Right atrium auricular region (tissue), 2 donors: Measurements from ENCODE around the gene LPP. TPM values are rescaled to one million over a fixed set of nuclear protein-coding genes. Genes with fewer than 3 reads are reported as not detected.

Experiments used
- DNase-seq: peaks from one replicate; pipeline ENCODE4 v3.0.0-alpha.2; 2019; ENCODE audit warnings: low spot score
- H3K27ac ChIP-seq, 2 donors: fragments of 200-600 bp; sonication (generic); 1 replicate in 1 of 2; 2 replicates in 1 of 2; pipeline ENCODE4 v1.5.1; 2016 to 2019
- H3K27me3 ChIP-seq, 2 donors: fragments of 200-600 bp; sonication (generic); one replicate each; pipeline versions ENCODE4 v1.5.1 to v1.6.0; 2017 to 2019
- H3K36me3 ChIP-seq: fragments of 200-600 bp; sonication (generic); one replicate; pipeline ENCODE4 v1.5.1; 2016
- H3K4me1 ChIP-seq, 2 donors: fragments of 200-600 bp; sonication (generic); one replicate each; pipeline versions ENCODE4 v1.5.1 to v1.6.0; 2017 to 2019
- H3K4me3 ChIP-seq, 2 donors: fragments of 200-600 bp; sonication (generic); 1 replicate in 1 of 2; 2 replicates in 1 of 2; pipeline ENCODE4 v1.5.1; 2017 to 2019; ENCODE audit warnings: mild to moderate bottlenecking in 1 of 2, moderate library complexity in 1 of 2
- H3K9me3 ChIP-seq, 2 donors: fragments of 200-600 bp; sonication (generic); one replicate each; pipeline ENCODE4 v1.5.1; 2019
- total RNA-seq, 2 donors: library from RNA; depleted of rRNA; stranded (reverse); fragments of >200 nt; gene quantifications; one replicate each; pipeline ENCODE4 v1.1.0, GENCODE V29; 2016
- TF ChIP-seq, protein P1 (sequence below), 2 donors: fragments of 200-600 bp; sonication (generic); IDR thresholded peaks; one replicate each; pipeline ENCODE4 v1.5.1; 2019; ENCODE audit warnings: antibody characterized with exemption in 2 of 2

LPP gene
- total RNA-seq, 2 donors from 2014 or later = 117 to 186 TPM

DNA sequence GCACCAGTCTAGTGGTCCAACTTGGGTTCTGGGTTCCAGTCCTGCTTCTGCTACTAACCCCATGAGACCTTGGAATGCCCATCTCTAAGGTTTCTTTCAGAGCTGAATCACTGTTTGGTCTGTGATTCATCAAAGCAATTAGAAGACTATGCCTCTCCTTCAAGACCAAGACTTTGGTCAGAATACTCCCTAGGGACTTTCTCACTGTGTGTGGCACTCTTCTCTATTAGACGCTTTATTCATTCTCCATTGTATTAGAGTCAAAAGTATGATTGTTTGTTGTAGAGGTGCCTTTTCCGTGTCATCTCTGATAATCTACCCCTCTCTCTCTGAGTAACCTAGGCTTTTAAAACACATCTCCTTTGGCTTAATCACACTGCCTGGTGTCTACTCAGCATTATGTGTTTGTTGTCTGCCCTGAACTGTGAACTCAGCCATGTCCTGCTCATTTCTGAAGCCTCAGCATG, 90.5 kb downstream of the LPP start:
- H3K36me3 ChIP-seq = peaks cover under 1% of the 10 kb centered on the region
- peak overlapping the region; percentile 74 to 93 for H3K27ac ChIP-seq
- no peaks in the 10 kb centered on the region for H3K27me3 ChIP-seq
- H3K4me1 ChIP-seq = peaks cover 0 to 73% of the 10 kb centered on the region in 2 donors
- no peaks in the 10 kb centered on the region for H3K9me3 ChIP-seq
- TF ChIP-seq, protein P1, sequence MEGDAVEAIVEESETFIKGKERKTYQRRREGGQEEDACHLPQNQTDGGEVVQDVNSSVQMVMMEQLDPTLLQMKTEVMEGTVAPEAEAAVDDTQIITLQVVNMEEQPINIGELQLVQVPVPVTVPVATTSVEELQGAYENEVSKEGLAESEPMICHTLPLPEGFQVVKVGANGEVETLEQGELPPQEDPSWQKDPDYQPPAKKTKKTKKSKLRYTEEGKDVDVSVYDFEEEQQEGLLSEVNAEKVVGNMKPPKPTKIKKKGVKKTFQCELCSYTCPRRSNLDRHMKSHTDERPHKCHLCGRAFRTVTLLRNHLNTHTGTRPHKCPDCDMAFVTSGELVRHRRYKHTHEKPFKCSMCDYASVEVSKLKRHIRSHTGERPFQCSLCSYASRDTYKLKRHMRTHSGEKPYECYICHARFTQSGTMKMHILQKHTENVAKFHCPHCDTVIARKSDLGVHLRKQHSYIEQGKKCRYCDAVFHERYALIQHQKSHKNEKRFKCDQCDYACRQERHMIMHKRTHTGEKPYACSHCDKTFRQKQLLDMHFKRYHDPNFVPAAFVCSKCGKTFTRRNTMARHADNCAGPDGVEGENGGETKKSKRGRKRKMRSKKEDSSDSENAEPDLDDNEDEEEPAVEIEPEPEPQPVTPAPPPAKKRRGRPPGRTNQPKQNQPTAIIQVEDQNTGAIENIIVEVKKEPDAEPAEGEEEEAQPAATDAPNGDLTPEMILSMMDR (IDR thresholded peaks at IDR 0.05) = no peak
- no peak overlapping the region for H3K4me3 ChIP-seq
- no peak for DNase-seq

DNA sequence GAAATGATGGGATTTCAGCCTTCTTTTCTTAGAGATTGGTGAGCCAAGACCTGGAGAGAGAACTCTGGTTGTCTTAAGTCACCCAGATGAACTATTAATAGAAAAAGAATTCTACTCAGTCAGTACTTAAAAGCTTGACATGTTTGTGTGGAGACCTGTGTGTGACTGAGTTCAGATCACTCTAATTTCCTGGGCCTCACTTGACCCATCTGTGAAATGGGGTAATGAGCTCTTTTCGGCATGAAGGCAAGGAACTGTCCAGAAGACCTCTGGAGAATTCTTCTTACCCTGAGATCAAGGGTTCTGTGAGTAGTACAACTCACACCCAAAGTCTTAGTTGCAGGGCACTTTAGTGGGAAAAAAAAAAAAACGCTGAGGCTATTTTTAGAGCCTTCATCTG, 92.9 kb downstream of the LPP start:
- Histone ChIP-seq H3K4me3 (no peak overlapping the region), H3K4me1 (peaks cover 0 to 60% of the 10 kb centered on the region in 2 donors), H3K27me3 (no peaks in the 10 kb centered on the region), H3K36me3 (no peaks in the 10 kb centered on the region), H3K27ac (peak overlapping the region in 1 of 2 donors; percentile 93), H3K9me3 (no peaks in the 10 kb centered on the region)
- TF ChIP-seq, protein P1 (IDR thresholded peaks at IDR 0.05) = no peak
- DNase-seq = no peak

DNA sequence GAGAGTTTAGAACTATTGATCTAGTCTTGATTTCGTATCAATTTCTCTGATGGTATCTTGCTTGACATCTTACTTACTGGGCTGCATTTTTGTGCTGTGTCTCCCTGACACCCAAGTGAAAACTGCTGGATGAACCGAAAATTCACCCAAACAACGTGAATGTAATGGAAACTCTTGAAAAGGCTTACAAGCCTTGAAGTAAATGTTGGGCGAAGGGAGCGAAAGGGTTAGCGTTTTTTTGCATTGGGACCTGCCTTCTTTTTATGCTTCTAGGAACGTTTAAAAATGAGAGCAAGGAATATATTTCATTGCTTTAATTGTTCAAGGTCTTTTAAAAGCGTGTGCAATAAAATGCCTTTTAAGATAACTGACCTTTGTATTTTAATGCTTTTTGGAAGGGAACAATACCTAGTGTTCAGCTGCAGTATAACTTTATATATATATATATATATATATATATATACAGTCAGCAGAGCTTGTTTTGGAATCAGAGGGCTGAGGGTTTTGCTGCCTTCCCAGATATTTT, 94.1 kb downstream of the LPP start:
- Histone ChIP-seq H3K4me3 (no peak overlapping the region), H3K9me3 (peaks cover 0 to 5% of the 10 kb centered on the region in 2 donors), H3K4me1 (peaks cover 0 to 48% of the 10 kb centered on the region in 2 donors), H3K27me3 (no peaks in the 10 kb centered on the region), H3K27ac (peak overlapping the region in 1 of 2 donors; percentile 93), H3K36me3 (no peaks in the 10 kb centered on the region)
- DNase-seq = no peak
- TF ChIP-seq, protein P1 (IDR thresholded peaks at IDR 0.05) = no peak

- TF ChIP-seq, protein P1 (IDR thresholded peaks at IDR 0.05) = no peak
- Histone ChIP-seq H3K36me3 (peaks cover 12% of the 10 kb centered on the region), H3K4me3 (no peak overlapping the region), H3K9me3 (peaks cover 0 to 5% of the 10 kb centered on the region in 2 donors), H3K27ac (peak overlapping the region in 1 of 2 donors; percentile 26), H3K4me1 (peaks cover 0 to 35% of the 10 kb centered on the region in 2 donors), H3K27me3 (no peaks in the 10 kb centered on the region)
- DNase-seq = no peak
Observed at GRCh38 chr3:188253123-188253793, 99.3 kb downstream of the LPP start.

DNA sequence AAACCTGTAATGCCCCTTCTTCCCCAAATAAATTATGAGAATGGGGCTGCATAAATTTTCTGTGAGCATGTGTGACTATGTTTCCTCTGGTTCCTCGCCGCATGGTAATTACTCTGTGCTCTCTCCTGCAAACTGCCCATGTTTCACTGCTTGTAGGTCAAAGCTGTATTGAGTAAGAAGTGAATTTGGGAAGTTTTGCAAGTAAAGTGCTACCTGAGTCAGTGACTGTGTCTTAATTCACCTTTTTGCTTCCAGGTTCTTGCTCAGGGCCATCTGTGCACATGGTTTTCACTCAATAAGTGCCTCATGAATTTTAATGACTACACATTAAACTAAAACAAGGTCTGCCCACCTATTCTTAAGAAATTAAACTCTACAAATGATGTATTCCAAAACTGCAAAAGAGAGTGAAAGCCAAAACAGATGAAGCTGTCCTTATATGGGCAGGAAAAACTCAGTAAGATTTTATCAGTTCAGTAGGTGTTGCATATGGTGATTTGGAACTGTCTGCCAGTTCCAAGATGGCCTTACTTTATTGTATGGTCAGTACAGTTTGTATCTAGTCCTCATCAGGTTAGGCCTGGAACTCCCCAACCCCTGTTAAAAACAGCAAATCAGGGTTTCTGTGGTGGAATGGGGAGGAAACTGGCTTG, 100.0 kb downstream of the LPP start:
- no peak for DNase-seq
- peaks cover 0 to 42% of the 10 kb centered on the region in 2 donors for H3K4me1 ChIP-seq

More for the DNA sequence above, 100.0 kb downstream of the LPP start:
- peaks cover 12% of the 10 kb centered on the region for H3K36me3 ChIP-seq
- H3K4me3 ChIP-seq = no peak overlapping the region
- no peaks in the 10 kb centered on the region for H3K27me3 ChIP-seq
- peak overlapping the region in 1 of 2 donors; percentile 26 for H3K27ac ChIP-seq
- TF ChIP-seq, protein P1 (IDR thresholded peaks at IDR 0.05) = no peak
- peaks cover 0 to 5% of the 10 kb centered on the region in 2 donors for H3K9me3 ChIP-seq
